ENCODE data around the gene NSUN3. TPM values are rescaled to one million over a fixed set of nuclear protein-coding genes. Genes with fewer than 3 reads are reported as not detected.

The NSUN3 gene
- total and polyA plus RNA-seq, 2 of the 8 experiments (the other 6 are each of a cell fraction or from before 2014, with no cell fraction given), result 2.1 to 5.1 TPM

DNA sequence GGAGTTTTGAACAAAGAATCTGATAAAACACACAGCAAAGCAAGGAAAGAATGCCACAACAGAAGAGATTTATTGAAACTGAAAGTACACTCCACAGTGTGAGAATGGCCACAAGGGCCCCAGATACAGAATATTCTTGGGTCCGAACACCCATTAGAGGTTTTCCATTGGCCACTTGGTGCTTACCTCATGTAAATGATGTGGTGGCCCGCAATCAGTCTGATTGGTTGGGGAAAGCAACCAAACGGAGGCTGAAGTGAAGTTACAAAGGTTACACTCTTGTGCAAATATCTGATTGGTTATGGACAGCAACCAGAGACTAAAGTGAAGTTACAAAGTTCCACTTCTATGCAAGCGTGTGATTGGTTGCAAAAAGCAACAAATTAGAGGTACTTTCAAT is 20.4 kb downstream of the NSUN3 start (continued):
- TF ChIP-seq GABPA (IDR thresholded peaks at IDR 0.05; ENCODE audit: borderline replicate concordance, insufficient read depth, low read length) (no peak), CBX8 (IDR thresholded peaks at IDR 0.05; ENCODE audit: borderline replicate concordance, low read depth, low read length) (no peak)
